ENCODE results near the gene LRRTM4.

DNA sequence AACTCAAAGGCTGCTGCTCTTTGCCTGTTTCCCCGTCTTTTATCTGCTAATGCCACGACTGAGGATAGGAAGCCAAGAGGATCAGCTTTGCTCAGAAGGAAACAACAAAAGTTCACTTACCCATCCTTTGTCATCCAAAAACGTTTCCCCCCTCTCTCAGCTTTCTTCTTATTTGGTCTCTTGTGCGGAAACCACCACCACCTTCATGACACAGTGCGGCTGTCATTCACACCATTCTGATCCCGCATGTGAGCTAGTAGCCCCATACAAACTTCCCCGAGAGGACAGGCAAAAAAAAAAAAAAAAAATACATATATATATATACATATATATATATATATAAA lies 656 bp downstream of the LRRTM4 start:
- TF ChIP-seq CTCF (IDR thresholded peaks at IDR 0.05) (no peak), TEAD4 (CRISPR knock-in tag; IDR thresholded peaks at IDR 0.05) (no peak)
- TF ChIP-seq, protein P1, sequence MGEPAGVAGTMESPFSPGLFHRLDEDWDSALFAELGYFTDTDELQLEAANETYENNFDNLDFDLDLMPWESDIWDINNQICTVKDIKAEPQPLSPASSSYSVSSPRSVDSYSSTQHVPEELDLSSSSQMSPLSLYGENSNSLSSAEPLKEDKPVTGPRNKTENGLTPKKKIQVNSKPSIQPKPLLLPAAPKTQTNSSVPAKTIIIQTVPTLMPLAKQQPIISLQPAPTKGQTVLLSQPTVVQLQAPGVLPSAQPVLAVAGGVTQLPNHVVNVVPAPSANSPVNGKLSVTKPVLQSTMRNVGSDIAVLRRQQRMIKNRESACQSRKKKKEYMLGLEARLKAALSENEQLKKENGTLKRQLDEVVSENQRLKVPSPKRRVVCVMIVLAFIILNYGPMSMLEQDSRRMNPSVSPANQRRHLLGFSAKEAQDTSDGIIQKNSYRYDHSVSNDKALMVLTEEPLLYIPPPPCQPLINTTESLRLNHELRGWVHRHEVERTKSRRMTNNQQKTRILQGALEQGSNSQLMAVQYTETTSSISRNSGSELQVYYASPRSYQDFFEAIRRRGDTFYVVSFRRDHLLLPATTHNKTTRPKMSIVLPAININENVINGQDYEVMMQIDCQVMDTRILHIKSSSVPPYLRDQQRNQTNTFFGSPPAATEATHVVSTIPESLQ (CRISPR knock-in tag; IDR thresholded peaks at IDR 0.05): no peak
- TF ChIP-seq, protein P2, sequence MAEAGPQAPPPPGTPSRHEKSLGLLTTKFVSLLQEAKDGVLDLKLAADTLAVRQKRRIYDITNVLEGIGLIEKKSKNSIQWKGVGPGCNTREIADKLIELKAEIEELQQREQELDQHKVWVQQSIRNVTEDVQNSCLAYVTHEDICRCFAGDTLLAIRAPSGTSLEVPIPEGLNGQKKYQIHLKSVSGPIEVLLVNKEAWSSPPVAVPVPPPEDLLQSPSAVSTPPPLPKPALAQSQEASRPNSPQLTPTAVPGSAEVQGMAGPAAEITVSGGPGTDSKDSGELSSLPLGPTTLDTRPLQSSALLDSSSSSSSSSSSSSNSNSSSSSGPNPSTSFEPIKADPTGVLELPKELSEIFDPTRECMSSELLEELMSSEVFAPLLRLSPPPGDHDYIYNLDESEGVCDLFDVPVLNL (CRISPR knock-in tag; IDR thresholded peaks at IDR 0.05; ENCODE audit: borderline replicate concordance, low read depth): no peak

Measured in WTC11 (cell line).